Parathyroid adenoma (tissue), 2 donors: Measurements from ENCODE around the gene STK17B.

ENCODE experiments used
- H2AFZ ChIP-seq: fragments of 300-600 bp; sonication (generic); one replicate; pipeline ENCODE4 v1.7.0; 2017; ENCODE audit warnings: antibody characterized with exemption, mild to moderate bottlenecking
- H3K27ac ChIP-seq: fragments of 300-600 bp; sonication (generic); one replicate; pipeline ENCODE4 v1.7.0; 2017
- H3K27me3 ChIP-seq: fragments of 300-600 bp; sonication (generic); one replicate; pipeline ENCODE4 v1.7.0; 2017; ENCODE audit warnings: low read length; ENCODE audit not compliant: control insufficient read depth, insufficient read depth
- H3K36me3 ChIP-seq: fragments of 300-600 bp; sonication (generic); one replicate; pipeline ENCODE4 v1.7.0; 2017; ENCODE audit warnings: low read length; ENCODE audit not compliant: control insufficient read depth, insufficient read depth
- H3K4me1 ChIP-seq: fragments of 300-600 bp; sonication (generic); one replicate; pipeline ENCODE4 v1.7.0; 2017; ENCODE audit warnings: control low read depth
- H3K4me2 ChIP-seq: fragments of 300-600 bp; sonication (generic); one replicate; pipeline ENCODE4 v1.7.0; 2017; ENCODE audit warnings: low read length
- H3K4me3 ChIP-seq: fragments of 300-600 bp; sonication (generic); one replicate; pipeline ENCODE4 v1.7.0; 2017; ENCODE audit warnings: low read depth, low read length
- H3K79me2 ChIP-seq: fragments of 300-600 bp; sonication (generic); one replicate; pipeline ENCODE4 v1.7.0; 2017; ENCODE audit warnings: control low read depth
- H3K9ac ChIP-seq: fragments of 300-600 bp; sonication (generic); one replicate; pipeline ENCODE4 v1.7.0; 2017; ENCODE audit warnings: mild to moderate bottlenecking
- H3K9me3 ChIP-seq: fragments of 300-600 bp; sonication (generic); one replicate; pipeline ENCODE4 v1.7.0; 2017; ENCODE audit warnings: low read length; ENCODE audit not compliant: control insufficient read depth
- CTCF ChIP-seq: fragments of 300-600 bp; sonication (generic); IDR thresholded peaks from one replicate; pipeline ENCODE4 v1.7.0; 2017; ENCODE audit warnings: antibody characterized with exemption, mild to moderate bottlenecking
- donor health status: primary hyperparathyroidism.

Gene STK17B

GRCh38 chr2:196144513-196145126 is 26.8 kb downstream of the STK17B start:
- Histone ChIP-seq H3K79me2 (no peaks in the 10 kb centered on the region), H3K4me3 (no peak overlapping the region), H3K4me1 (no peaks in the 10 kb centered on the region), H3K4me2 (no peak overlapping the region), H3K27me3 (no peaks in the 10 kb centered on the region), H3K9ac (no peak overlapping the region), H2AFZ (no peak overlapping the region), H3K27ac (no peak overlapping the region), H3K36me3 (no peaks in the 10 kb centered on the region), H3K9me3 (no peaks in the 10 kb centered on the region)
- TF ChIP-seq CTCF: no peak

GRCh38 chr2:196143730-196144131 is 27.6 kb downstream of the STK17B start:
- Histone ChIP-seq H3K9ac (no peak overlapping the region), H3K27ac (no peak overlapping the region), H3K27me3 (no peaks in the 10 kb centered on the region), H3K79me2 (no peaks in the 10 kb centered on the region), H3K36me3 (no peaks in the 10 kb centered on the region), H3K4me1 (no peaks in the 10 kb centered on the region), H3K4me2 (no peak overlapping the region), H3K9me3 (no peaks in the 10 kb centered on the region), H2AFZ (no peak overlapping the region), H3K4me3 (no peak overlapping the region)
- no peak for TF ChIP-seq CTCF

GRCh38 chr2:196142825-196143224 is 28.6 kb downstream of the STK17B start:
- H3K27ac ChIP-seq: no peak overlapping the region
- no peak overlapping the region for H2AFZ ChIP-seq
- no peaks in the 10 kb centered on the region for H3K79me2 ChIP-seq
- no peak overlapping the region for H3K4me2 ChIP-seq
- no peaks in the 10 kb centered on the region for H3K9me3 ChIP-seq
- no peaks in the 10 kb centered on the region for H3K27me3 ChIP-seq
- no peaks in the 10 kb centered on the region for H3K4me1 ChIP-seq
- TF ChIP-seq CTCF: no peak
- H3K4me3 ChIP-seq: no peak overlapping the region
- H3K9ac ChIP-seq: no peak overlapping the region
- H3K36me3 ChIP-seq: no peaks in the 10 kb centered on the region

- TF ChIP-seq CTCF: no peak
- no peak overlapping the region for H3K4me2 ChIP-seq
- no peaks in the 10 kb centered on the region for H3K79me2 ChIP-seq
- H3K4me1 ChIP-seq: no peaks in the 10 kb centered on the region
- H3K4me3 ChIP-seq: no peak overlapping the region
- H2AFZ ChIP-seq: no peak overlapping the region
- H3K9me3 ChIP-seq: no peaks in the 10 kb centered on the region
- H3K27ac ChIP-seq: no peak overlapping the region
- no peak overlapping the region for H3K9ac ChIP-seq
- no peaks in the 10 kb centered on the region for H3K36me3 ChIP-seq
- H3K27me3 ChIP-seq: no peaks in the 10 kb centered on the region
Measured at GRCh38 chr2:196140213-196140612, 31.2 kb downstream of the STK17B start.

- no peak for TF ChIP-seq CTCF
- no peak overlapping the region for H2AFZ ChIP-seq
- no peaks in the 10 kb centered on the region for H3K4me1 ChIP-seq
- no peak overlapping the region for H3K9ac ChIP-seq
- no peaks in the 10 kb centered on the region for H3K79me2 ChIP-seq
- no peaks in the 10 kb centered on the region for H3K27me3 ChIP-seq
- no peak overlapping the region for H3K27ac ChIP-seq
- H3K4me2 ChIP-seq: no peak overlapping the region
- no peaks in the 10 kb centered on the region for H3K36me3 ChIP-seq
- H3K4me3 ChIP-seq: no peak overlapping the region
- H3K9me3 ChIP-seq: no peaks in the 10 kb centered on the region
Measured at GRCh38 chr2:196137271-196137670, 34.1 kb downstream of the STK17B start.
